Osteoblast (primary cell): ENCODE data around the gene CCND1. TPM values are rescaled to one million over a fixed set of nuclear protein-coding genes. Genes with fewer than 3 reads are reported as not detected.

Experiments used
- DNase-seq: peaks from one replicate; pipeline ENCODE4 v3.0.0; 2011; ENCODE audit warnings: low spot score, mixed read lengths; ENCODE audit not compliant: insufficient read length; ENCODE audit errors: missing footprints
- H2AFZ ChIP-seq: 2 replicates; pipeline ENCODE4 v1.6.0; 2011; ENCODE audit warnings: mild to moderate bottlenecking, low read length
- H3K27ac ChIP-seq: 2 replicates; pipeline ENCODE4 v1.5.1; 2011; ENCODE audit warnings: mild to moderate bottlenecking, low read depth, low read length, moderate library complexity
- H3K27me3 ChIP-seq: 2 replicates; pipeline ENCODE4 v1.6.0; 2012; ENCODE audit warnings: mild to moderate bottlenecking, control low read depth, inconsistent platforms, low read length, moderate library complexity; ENCODE audit not compliant: insufficient read depth
- H3K36me3 ChIP-seq: 2 replicates; pipeline ENCODE4 v1.5.1; 2011; ENCODE audit warnings: mild to moderate bottlenecking, low read length, control low read depth, moderate library complexity; ENCODE audit not compliant: insufficient read depth
- H3K4me1 ChIP-seq: 2 replicates; pipeline ENCODE4 v1.5.1; 2011; ENCODE audit warnings: mild to moderate bottlenecking, low read length, control low read depth, moderate library complexity; ENCODE audit not compliant: insufficient read depth
- H3K4me2 ChIP-seq: 2 replicates; pipeline ENCODE4 v1.6.0; 2011; ENCODE audit warnings: mild to moderate bottlenecking, low read length; ENCODE audit not compliant: insufficient read depth
- H3K4me3 ChIP-seq: fragments of 200-600 bp; sonication (generic); 3 replicates; pipeline ENCODE4 v1.5.1; 2012; ENCODE audit warnings: mild to moderate bottlenecking, low read length, inconsistent platforms; ENCODE audit not compliant: insufficient read depth
- H3K79me2 ChIP-seq: 2 replicates; pipeline ENCODE4 v1.6.0; 2012; ENCODE audit warnings: mild to moderate bottlenecking, low read length, control low read depth, inconsistent platforms; ENCODE audit not compliant: insufficient read depth
- H3K9me3 ChIP-seq: 2 replicates; pipeline ENCODE4 v1.5.1; 2011; ENCODE audit warnings: low read depth, low read length, control low read depth
- H4K20me1 ChIP-seq: 2 replicates; pipeline ENCODE4 v1.6.0; 2012; ENCODE audit warnings: mild to moderate bottlenecking, low read length, control low read depth; ENCODE audit not compliant: insufficient read depth
- CTCF ChIP-seq: IDR thresholded peaks from 2 replicates; pipeline ENCODE4 v1.5.1; 2011; ENCODE audit warnings: mild to moderate bottlenecking, low read depth, low read length, moderate library complexity; ENCODE audit errors: extremely low read depth
- total RNA-seq: library from RNA; depleted of rRNA; stranded (reverse); fragments of >200 nt; gene quantifications from 2 replicates; pipeline ENCODE4 v1.2.3, GENCODE V29; 2012

The CCND1 gene
- total RNA-seq, 1 donor: 187 TPM

DNA sequence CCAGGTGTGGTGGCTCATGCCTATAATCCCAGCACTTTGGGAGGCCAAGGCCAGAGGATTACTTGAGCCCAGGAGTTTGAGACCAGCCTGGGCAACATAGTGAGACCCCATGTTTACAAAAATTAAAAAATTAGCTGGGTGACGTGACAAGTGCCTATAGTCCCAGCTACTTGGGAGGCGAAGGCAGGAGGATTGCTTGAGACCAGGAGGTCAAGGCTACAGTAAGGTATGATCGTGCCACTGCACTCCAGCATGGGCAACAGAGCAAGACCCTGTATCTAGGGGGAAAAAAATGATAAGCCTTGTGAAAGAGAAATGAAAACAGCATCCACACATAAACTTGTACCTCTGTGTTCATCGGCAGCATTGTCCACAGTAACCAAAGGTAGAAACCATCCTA, 8.1 kb upstream of the CCND1 start:
- H3K4me2 ChIP-seq: no peak overlapping the region
- H3K4me3 ChIP-seq: no peak overlapping the region
- no peaks in the 10 kb centered on the region for H3K27me3 ChIP-seq
- DNase-seq: no peak
- H4K20me1 ChIP-seq: no peaks in the 10 kb centered on the region
- no peaks in the 10 kb centered on the region for H3K79me2 ChIP-seq
- no peaks in the 10 kb centered on the region for H3K9me3 ChIP-seq
- no peaks in the 10 kb centered on the region for H3K36me3 ChIP-seq
- no peak for TF ChIP-seq CTCF
- peaks cover 19% of the 10 kb centered on the region for H3K4me1 ChIP-seq
- no peak overlapping the region for H3K27ac ChIP-seq
- H2AFZ ChIP-seq: no peak overlapping the region

- no peaks in the 10 kb centered on the region for H3K27me3 ChIP-seq
- no peak for TF ChIP-seq CTCF
Measured at GRCh38 chr11:69634069-69634468, 6.9 kb upstream of the CCND1 start.

DNA sequence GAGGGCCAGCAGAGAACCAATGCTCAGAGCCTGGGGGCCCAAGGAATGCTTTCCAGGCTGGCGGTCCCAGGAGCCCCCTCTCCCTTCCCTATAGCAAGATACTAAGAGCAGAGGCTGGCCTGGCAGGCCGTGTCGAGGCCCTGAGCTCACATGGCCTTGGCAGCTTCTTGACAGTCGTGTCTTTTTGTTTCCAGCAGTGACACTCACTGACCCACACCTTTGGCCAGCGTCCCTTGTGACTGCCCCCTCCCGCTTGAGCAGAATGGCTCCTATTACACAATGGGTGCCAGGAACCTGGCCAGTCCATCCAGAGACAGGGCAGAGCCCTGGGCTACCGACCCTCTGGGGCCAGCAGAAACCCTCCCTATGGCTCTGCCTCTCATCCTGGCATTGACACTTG, 6.4 kb upstream of the CCND1 start:
- TF ChIP-seq CTCF: no peak

More at GRCh38 chr11:69634069-69634468, 6.9 kb upstream of the CCND1 start:
- H3K4me1 ChIP-seq: peaks cover 25% of the 10 kb centered on the region
- no peak for DNase-seq
- no peaks in the 10 kb centered on the region for H3K79me2 ChIP-seq
- no peak overlapping the region for H2AFZ ChIP-seq
- no peaks in the 10 kb centered on the region for H4K20me1 ChIP-seq
- no peak overlapping the region for H3K4me2 ChIP-seq
- H3K9me3 ChIP-seq: no peaks in the 10 kb centered on the region
- no peaks in the 10 kb centered on the region for H3K36me3 ChIP-seq
- H3K4me3 ChIP-seq: no peak overlapping the region
- H3K27ac ChIP-seq: no peak overlapping the region

GRCh38 chr11:69635195-69635594, 5.8 kb upstream of the CCND1 start:
- no peak overlapping the region for H3K4me3 ChIP-seq
- peak; percentile 29 for DNase-seq
- peaks cover 32% of the 10 kb centered on the region for H3K4me1 ChIP-seq
- no peaks in the 10 kb centered on the region for H4K20me1 ChIP-seq
- peaks cover 4% of the 10 kb centered on the region for H3K79me2 ChIP-seq
- no peak overlapping the region for H3K27ac ChIP-seq
- TF ChIP-seq CTCF: no peak
- no peak overlapping the region for H3K4me2 ChIP-seq
- H3K36me3 ChIP-seq: no peaks in the 10 kb centered on the region
- no peaks in the 10 kb centered on the region for H3K9me3 ChIP-seq
- no peaks in the 10 kb centered on the region for H3K27me3 ChIP-seq
- no peak overlapping the region for H2AFZ ChIP-seq

More for the DNA sequence above, 6.4 kb upstream of the CCND1 start:
- no peaks in the 10 kb centered on the region for H3K9me3 ChIP-seq
- no peaks in the 10 kb centered on the region for H4K20me1 ChIP-seq
- no peak overlapping the region for H3K4me3 ChIP-seq
- DNase-seq: no peak
- H3K4me2 ChIP-seq: no peak overlapping the region
- no peak overlapping the region for H2AFZ ChIP-seq
- H3K27ac ChIP-seq: no peak overlapping the region
- peaks cover under 1% of the 10 kb centered on the region for H3K79me2 ChIP-seq
- peaks cover 26% of the 10 kb centered on the region for H3K4me1 ChIP-seq
- H3K27me3 ChIP-seq: no peaks in the 10 kb centered on the region
- H3K36me3 ChIP-seq: no peaks in the 10 kb centered on the region
